ENCODE data around the gene SF1.
A peak's percentile ranks its signal among the peaks of the same experiment; 100 is the strongest.

Gene SF1

DNA sequence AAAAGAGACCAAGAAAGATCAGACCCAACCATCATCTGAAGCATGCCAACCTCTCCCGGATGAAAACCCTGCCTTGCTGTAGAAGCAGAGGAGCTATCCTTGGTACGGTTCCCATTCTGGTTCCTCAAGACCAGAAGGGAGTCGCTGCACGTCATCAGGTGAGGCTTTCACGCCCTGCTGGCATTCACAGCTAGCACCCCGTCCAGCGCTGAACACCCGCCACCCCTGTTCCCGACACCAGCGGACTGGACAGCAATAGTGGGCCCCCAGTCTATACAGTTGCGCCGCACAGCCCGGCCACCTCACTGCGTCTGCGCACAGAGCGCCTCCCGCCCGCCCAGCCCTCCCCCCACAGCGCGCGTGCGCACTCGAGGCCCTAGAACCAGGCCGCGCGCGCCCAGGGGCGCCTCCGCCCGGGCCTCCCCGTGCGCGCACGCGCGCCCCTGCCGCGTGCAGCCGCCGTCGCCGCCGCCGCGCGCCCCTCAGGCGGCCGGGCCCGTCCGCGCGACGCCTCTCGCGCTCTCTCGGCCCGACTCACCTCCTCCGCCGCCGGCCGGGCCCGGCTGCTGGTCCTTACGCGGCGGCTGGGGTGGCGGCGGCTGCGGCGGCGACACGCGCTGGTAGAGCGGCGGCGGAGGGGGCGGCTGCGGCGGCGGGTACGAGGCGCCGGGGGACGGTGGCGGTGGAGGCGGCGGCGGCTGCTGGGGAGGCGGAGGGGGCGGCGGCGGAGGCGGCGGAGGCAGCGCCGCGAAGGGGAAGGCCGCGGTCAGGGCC, 706 bp downstream of the SF1 start:
- peak; percentile 74 for DNase-seq

DNA sequence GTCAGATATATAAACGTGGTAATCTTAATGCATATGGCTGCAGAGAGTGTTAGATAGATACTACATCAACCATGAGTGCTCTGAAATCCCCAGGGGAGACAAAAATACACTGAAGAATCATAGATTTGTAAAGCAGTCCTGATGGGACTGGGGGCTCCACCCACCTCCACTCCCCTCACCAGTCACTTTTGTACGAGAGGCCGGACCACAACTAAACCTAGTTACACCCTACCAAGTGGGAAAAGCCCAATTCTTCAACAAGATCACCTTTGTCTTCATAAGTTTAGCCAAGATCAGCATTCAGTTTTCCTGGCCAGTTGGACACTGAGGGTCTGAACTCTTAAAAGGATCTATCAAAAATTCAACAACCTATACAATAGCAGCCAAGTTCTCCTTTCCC, 1.5 kb downstream of the SF1 start:
- DNase-seq, result no peak

DNA sequence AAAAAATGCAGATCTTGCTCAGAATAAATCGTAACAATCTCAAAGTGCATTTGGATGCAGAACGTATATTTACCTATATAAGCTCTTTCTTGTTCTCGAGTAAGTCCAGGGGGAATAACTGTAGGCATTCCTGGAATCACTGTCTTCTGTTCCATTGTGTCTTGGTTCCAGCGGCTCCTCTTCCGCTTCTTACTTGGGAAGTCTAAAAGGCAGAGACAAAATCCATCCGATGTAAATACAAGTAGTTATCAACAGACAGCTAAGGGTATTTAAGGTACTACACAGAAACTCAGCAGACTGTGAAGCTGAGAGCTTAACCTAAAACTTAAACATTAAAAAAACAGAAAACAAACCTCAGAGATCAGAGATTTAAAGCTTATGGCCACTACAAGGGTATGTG, 1.9 kb downstream of the SF1 start:
- DNase-seq, result no peak

DNA sequence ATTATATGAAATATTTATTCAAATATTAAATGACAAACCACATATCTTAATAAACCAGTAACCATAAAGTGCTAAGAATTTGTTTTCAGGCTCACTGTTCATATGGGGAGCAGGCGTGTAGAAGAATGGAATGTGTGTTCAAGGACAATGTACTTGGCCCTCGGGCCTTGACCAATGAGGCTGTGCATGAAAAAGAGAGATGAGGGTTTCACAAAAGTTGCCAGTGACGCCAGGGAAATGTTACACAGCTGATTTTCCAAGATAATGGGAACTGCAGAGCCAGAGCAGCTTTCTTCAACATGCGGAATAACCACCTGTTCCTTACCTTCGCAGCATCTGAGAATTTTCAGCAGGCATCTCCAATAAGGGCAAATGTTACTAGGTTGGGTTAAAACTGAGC, 4.2 kb downstream of the SF1 start:
- DNase-seq, result no peak

DNA sequence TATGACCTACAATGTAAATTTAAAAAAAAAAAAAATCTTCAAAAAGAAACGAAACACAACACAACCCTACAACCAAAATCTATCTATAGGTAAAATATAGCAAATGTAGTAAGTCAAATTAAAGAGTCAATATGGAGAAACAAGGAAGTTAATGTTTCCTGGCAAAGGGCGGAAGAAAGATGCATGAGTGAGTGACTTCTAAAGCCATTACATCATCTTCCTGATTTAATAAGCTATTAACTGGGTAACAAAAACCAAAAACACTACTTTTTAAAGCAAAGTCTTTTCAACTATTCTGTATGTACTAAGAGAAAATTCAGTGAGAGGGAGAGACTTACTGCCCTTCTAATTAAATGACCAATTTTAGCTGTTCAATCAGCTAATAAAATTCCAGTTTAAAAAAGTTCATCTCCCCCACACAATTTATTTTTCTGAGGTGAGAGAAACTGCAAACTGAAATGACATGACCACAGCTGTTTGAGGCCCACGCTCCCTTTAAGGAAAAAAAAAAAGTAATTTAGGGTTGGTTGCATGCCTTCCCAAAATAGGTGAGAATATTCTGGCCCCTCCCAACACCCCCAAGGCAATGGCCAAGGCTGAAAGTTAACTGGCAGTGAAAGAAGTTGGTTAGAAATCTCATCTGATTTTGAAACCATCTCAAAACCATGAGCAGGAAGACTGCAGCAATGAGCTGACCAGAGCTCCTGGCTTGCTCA, 5.9 kb downstream of the SF1 start:
- DNase-seq, result no peak

DNA sequence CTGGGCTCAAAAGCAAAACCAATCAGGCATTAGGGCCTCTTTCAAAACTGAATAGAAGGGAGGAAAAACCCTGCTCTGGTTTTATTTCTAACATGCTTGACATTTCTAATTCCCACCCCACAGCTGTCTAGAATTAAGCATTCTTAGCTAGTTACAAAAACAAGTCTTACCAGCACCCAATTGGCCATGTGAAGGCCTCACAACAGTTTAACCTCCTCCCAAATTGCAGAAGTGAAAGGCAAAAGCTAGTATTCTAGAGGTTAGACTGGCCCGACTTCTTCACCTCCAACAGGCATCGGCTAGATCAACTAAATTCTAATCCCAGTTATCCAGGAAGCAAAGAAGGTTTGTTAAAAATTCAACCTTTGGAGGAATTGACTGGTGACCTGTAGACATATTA, 6.5 kb downstream of the SF1 start:
- DNase-seq, result no peak

DNA sequence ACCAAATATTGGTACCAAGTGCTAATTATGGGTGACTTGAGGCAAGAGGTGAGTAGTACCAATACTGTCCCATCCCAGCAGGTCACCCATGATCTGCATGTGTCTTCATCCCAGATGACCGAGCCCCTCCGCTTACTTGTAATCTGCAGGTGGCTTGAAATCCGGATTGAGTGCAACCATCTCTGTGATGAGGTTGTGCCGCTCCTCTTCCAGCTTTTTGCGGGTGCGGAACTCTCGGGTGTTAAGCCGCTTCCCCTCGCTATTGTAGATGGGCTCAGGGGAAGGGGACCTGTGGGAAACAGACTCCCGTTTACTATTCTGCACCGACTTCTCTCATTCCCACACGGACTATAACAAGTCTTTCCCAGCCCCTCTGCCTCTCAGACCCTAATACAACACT, 8.2 kb downstream of the SF1 start:
- DNase-seq, result no peak

DNA sequence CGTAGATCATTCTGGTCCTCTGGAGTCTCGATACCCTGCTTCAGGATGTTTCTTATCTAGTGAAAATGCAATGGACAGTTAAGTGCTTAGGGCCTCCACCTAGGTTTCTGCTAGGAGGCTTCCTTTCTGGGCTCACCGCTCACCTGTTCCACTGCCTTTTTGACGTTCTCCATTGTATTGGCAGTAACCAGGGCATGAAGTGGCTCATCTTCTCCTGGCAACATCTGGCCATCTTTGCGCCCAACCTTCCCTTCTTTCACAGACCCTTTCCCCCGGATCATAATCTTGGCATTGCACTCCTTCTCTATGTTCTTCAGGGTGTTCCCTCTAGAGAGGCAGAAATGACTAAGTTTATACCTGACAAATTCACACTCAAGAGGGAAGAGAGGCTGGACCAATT, 9.1 kb downstream of the SF1 start:
- DNase-seq, result no peak

DNA sequence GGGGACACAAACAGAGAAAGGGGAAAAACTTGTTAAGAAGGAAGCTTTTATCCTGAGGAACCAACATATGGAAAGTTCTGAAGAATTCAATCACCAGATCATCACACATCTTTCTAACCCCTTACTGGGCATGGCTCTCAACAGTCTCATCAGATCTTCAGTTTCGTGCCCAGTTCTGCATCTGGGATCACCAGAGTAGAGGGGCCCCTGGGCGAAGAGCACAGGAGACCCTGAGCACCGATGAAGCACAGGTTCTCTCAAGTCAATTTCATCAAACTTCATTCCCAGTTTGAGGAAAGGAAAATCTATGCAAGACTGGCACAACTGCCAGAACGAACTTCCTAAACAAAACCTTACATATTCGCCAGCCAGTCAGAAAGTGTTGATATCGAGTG, 10.0 kb downstream of the SF1 start:
- DNase-seq, result no peak

DNA sequence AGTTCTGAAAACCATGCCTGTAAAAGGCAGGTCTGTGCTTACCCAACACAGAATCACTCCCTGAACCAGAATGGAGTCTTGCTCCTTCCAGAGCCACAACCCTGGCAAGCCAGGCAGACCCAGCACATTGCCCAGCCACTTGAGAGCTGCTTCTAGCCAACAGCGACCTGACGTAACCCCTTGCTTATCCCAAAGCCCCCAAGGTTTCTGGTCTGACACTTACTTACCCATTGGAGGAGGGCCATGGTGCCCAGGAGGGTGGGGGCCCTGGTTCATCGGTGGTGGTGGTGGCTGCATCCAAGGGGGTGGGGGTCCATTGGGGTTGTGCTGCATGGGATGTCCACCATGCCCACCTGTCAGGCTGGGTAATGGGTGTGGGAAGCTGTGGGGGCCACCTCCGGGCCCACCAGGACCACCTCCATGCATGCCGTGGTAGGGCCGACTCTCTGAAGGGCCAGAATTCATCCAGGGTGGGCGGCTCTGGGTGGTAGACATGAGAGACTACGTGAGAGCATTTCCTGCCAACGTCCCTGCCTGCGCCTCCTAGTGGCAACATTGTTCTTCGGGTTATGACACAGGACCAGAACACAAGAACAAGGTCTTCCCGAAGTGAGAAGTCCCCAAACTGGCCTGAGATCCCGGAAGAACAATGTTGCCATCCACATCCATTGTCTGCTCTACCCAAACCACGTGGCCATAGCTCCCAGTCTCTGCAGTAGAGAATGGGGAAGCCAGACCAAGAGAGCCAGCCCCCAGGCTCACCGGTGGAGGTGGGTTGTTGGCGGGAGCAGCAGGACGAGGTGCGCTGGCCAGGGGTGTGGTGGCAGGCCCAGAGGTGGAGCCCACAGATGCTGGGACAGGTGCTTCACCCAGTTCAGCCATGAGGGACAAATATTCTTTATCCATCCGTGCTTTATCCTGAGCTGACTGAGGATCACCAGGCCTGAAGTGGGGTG, 10.7 kb downstream of the SF1 start:
- DNase-seq, result peak; percentile 64

DNA sequence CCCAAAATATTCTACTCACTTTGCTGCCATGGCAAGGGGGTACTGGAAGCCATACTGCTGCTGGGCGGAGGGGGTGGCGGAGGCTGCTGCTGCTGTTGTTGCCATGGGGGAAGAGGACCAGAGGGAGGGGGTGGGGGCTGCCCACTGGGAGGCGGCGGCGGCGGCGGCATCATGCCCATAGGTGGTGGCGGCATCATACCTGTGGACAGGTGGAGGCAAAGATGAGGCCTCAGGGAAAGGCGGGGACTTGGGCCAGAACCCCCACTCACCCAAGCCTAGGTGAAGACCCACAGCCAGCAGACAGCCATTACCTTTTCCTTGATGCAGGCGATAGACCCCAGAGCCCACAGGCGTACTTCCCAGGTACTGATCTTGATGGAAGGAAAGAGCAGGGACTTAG, 11.5 kb downstream of the SF1 start:
- DNase-seq, result no peak

DNA sequence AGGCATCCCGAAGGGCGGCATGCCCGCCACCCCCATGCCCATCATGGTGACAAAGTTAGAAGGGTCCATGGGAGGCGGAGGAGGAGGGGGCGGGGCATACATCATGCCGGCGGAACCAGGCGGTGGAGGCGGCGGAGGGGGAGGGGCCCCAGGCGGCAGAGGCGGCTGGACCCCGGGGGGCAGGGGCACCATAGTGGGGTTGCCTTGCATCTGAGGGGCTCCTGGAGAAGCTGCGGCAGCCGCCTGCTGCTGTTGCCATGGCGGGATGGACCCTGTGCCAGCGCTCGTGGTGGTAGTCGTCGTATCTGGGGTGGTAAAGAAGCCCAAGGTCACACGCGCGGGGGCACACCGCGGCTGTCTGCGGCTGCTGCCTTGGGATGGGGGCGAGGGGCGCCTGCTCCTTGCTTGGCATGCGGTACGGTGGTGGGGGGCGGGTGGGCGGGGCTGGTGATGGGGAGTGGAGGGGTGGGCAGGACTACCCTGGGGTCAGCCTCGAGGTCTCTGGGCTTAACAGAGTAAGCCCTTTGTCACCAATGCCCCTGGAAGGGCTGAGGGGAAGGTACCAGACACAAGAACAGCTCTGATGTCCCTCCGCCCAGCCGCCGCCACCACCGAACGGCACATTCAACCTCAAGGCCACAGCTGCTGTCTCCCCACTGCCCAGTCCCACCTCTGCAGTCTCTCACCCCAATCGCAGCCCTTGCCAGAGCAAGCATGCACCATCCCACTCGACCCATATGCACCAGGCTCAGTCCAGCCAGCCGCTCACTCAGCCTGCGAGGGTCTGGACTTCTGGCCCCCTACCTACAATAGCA, 12.3 kb downstream of the SF1 start:
- no peak for DNase-seq

DNA sequence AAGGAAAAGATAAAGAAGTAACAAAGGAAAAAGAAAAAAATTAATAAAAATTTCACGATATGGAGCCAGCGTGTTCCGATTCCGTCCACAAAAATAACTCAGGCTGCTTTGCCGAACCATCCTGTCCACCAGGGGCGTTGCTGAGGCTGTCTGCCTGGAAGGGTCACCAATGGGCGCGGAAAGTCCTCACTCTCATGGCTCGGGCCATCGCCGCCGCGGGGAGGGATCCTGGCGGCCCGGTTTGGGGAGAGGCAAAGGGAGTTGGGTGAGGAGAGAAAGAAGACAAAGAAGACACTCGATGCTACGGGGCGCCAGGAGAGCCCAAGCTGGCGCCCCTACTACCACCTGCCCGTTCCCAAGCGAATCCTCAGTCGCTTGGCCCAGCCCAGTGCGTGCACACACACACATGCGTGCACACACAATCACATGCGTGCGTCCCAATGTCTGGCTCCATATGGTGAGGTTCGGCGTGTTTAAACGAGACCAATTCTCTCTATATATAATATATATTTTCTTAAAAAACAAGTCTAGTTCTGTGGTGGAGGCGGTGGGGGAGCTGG, 13.0 kb downstream of the SF1 start:
- no peak for DNase-seq

DNA sequence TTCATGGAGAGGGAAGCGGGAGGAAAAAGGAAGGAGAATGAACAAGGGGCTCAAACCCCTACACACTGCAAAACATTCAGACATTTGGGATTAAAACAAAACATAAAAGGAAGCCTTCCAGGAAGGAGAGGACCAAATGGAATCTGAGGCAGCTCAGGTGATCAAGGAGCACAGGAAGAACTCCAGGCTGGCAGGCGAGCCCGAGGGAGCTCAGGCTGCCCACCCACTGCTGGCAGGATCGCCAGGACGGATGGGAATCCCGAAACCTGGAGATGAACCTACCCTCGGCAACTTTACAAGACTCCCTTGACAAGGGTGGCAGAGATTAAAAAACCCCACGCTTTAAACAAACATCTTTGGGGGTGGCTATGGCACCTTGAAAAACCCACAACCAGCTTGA, 13.6 kb downstream of the SF1 start:
- DNase-seq, result no peak

DNA sequence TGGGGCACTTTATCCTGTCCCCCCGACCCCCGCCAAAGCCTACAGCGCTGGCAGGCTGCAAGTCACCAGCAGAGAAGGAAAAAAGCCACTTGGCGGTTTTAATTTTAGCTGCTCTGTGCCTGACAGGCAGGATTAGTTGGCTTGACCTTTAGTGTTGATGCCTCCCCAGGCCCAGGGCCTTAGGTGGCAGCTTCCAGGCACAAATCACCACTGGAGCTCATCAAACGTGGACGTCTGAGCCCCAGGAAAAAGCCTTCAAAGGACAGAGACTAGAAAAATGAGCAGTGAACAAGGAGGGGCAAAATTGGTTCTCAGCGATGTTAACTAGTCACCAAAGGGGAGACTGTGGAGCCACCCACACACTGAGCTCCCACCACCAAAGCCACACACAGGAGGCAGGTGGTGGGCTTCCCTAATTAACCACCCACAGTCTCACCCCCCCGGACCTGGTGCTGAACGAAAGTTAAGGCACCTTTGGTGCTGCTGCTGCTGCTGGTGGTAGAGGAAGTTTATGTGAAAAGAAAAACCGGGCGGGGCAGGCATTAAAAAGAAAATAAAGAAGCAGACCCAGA, 14.2 kb downstream of the SF1 start:
- peak; percentile 41 for DNase-seq

DNA sequence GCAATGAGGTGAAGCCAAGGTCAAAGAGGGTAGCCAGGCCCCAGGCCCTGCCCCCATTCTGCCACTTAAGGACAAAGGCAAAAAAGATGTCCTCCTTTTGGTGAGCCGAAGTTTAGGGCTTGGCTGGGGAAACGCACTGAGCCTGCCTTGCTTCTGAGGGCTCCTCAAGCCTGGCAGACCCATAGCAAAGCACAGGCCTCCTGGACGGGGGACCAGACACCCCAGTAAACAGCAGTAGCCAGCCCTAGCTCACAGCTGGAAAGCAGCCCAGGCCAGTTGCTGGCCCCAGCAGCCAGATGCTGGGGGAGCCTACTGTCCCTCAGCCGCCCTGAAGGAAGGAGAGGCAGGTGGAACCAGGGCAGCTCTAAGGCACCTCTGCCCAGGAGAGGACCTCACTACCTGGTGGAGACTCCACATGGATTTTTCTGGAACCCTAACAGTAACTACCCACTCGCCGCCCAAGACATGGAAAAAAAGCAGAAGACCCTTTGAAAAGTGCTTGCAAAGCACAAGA, 14.8 kb downstream of the SF1 start:
- no peak for DNase-seq

DNA sequence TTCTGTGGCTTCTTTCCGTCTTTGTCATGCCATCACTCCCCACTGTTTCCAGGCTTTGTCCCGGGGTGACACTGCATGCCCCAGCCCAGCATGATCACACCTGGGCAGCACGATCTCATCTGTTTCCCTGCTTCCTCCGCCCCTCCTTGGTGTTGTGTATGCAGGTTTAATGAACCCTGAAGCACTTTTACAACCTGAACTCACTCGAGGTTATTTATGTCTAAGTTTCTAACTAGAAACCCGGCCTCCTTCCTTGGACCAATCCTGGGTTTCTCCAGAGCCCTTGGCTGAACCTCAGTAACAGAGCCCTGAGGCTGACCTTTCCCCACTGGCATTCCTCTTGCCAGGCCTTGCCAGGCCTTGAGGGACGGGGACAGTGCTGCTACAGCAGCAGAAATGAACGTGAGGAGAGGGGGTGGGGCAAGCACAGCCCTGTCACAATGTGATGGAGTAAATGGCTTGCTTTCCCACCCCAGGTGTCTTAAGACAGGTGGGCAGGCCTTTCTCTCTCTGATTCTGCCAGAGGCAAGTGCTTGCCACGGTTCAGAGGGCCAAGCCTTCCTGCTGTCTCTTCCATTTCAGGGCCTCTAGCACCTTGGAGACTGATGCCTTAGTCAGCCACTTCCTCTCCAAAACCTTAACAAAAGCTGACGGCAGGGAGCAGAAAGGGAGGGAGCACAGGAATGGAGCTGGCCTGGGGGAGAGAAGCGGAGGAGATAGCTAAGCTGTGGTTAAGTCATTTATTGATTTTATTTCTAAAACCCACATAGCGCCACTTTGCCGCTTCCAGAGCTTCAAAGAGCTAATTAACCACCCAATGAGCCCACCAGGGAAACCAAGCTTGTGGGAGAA, 15.4 kb downstream of the SF1 start:
- no peak for DNase-seq

DNA sequence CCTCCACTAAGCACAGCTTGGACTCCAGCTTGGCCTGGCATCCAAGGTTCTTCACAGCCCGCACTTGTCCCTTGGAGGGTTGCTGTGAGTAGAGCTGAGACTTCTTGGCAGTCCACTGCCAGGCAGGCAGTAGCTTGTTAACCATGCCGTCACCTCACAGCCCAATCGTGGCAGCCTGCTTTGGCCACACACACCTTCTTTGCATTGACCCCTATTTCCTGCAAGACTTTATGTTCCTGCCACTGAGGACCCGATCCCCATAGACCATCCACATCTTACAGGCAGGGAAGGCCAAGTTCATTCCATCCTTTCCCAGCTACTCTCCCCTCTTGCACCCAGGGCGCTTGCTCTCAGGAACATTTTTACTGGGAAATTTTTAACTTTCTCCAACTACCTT, 16.1 kb downstream of the SF1 start:
- no peak for DNase-seq

DNA sequence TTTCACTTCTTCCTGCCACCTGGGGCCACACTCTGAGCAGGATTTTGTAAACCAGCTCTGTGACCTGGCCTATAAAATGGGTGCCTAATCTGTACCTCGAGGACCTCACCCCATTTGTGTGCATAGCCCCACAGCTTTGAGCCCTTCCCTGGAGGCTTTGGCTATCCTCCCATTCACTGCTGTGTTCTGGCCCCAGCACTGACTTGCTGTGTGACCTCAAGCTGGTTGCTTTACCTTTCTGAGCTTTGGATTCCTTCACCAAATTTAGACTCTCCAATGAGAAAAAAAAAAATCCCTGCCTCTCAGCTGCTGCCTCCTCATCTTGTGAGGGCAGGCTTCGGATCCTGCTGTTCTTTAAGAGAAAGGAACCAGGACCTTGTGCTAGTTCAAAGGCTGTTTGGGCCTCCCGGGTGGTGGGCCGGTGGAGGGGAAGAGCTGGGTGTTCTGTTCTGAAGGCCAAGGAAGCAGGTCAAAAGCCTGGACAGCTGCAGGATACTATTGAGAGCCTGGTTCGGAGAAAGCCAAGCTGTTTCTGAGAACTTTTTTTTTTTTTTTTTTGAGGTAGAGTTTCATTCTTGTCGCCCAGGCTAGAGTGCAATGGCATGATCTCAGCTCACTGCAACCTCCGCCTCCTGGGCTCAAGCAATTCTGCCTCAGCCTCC, 17.5 kb downstream of the SF1 start:
- no peak for DNase-seq

All from activated CD4-positive, alpha-beta T cell treated with anti-CD3 and anti-CD28 coated beads for 1 hour (primary cell).